Right ventricle myocardium inferior (tissue), 1 donor: ENCODE data around the gene KLF16. TPM values are rescaled to one million over a fixed set of nuclear protein-coding genes. Genes with fewer than 3 reads are reported as not detected.

Experiments
- ATAC-seq: fragments of 200-7000 bp; cut with Tn5 transposase; one replicate; pipeline ENCODE4 v1.9.1; 2020; ENCODE audit warnings: mild to moderate bottlenecking, moderate library complexity
- DNase-seq: peaks from one replicate; pipeline ENCODE4 v3.0.0; 2021; ENCODE audit errors: missing footprints
- intact Hi-C: fragments of 100-400 bp; cut with DNase I; formaldehyde crosslinking; loops from one replicate; pipeline ENCODE4 v1.11.0; 2022
- microRNA-seq: library from miRNA; unstranded; fragments of <30 nt; microRNA quantifications from one replicate; pipeline ENCODE4 v1.2.0, GENCODE V29; 2020
- total RNA-seq: library from RNA; stranded (reverse); fragmentation: NEBNext Ultra II Directional; extraction: Animal tissue kit (Norgen Biotek cat#: 25700); gene quantifications from one replicate; pipeline ENCODE4 v1.2.1, GENCODE V29; 2021
- donor health status: DM: no; HTN: yes; CAD: no; lungs with severe emphysema.

KLF16 gene
- total RNA-seq, 1 donor from 2014 or later: 11.0 TPM

GRCh38 chr19:1805401-1806183, 57.8 kb downstream of the KLF16 start:
- no peak for DNase-seq
- intact Hi-C loops: no loop called here
- no peak for ATAC-seq

GRCh38 chr19:1804858-1805257, 58.5 kb downstream of the KLF16 start:
- intact Hi-C loops: no loop called here
- ATAC-seq: no peak
- DNase-seq: no peak

Small RNAs within 50 kb of the gene (microRNA-seq; reads per million reads assigned to microRNA genes)
- gene MIR1909: not detected

Other genes with a start within 250 kb of the KLF16 start
- gene TCF3, start 211.0 kb downstream of the KLF16 start, total RNA-seq: 25.3 TPM
- gene ONECUT3, start 110.1 kb downstream of the KLF16 start, total RNA-seq: not detected
- 0.68 TPM for gene ATP8B3, start 51.3 kb downstream of the KLF16 start, total RNA-seq
- 17.8 TPM for gene REXO1, start 15.1 kb downstream of the KLF16 start, total RNA-seq
- gene ABHD17A, start 21.9 kb upstream of the KLF16 start, total RNA-seq: 61.5 TPM
- gene ADAT3, start 41.8 kb upstream of the KLF16 start, total RNA-seq: 1.6 TPM
- 17.9 TPM for gene SCAMP4, start 41.8 kb upstream of the KLF16 start, total RNA-seq
- gene CSNK1G2, start 77.6 kb upstream of the KLF16 start, total RNA-seq: 23.6 TPM
- 48.7 TPM for gene BTBD2, start 152.1 kb upstream of the KLF16 start, total RNA-seq
- 234 TPM for gene MKNK2, start 187.7 kb upstream of the KLF16 start, total RNA-seq
- gene MOB3A, start 232.7 kb upstream of the KLF16 start, total RNA-seq: 14.3 TPM
- 1.4 TPM for gene IZUMO4, start 233.3 kb upstream of the KLF16 start, total RNA-seq